GM19452 (cell line): Measurements from ENCODE around the gene ZG16.
"Not testable (repeated sequence)": the region's sequence is repeated elsewhere in the genome, so short reads cannot be mapped to it uniquely, and the experiment has no call there.

Experiments
- ATAC-seq: cut with Tn5 transposase; IDR thresholded peaks from one replicate; pipeline ENCODE4 v1.9.1; 2021; ENCODE audit not compliant: unreplicated experiment

The ZG16 gene, protein sequence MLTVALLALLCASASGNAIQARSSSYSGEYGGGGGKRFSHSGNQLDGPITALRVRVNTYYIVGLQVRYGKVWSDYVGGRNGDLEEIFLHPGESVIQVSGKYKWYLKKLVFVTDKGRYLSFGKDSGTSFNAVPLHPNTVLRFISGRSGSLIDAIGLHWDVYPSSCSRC

DNA sequence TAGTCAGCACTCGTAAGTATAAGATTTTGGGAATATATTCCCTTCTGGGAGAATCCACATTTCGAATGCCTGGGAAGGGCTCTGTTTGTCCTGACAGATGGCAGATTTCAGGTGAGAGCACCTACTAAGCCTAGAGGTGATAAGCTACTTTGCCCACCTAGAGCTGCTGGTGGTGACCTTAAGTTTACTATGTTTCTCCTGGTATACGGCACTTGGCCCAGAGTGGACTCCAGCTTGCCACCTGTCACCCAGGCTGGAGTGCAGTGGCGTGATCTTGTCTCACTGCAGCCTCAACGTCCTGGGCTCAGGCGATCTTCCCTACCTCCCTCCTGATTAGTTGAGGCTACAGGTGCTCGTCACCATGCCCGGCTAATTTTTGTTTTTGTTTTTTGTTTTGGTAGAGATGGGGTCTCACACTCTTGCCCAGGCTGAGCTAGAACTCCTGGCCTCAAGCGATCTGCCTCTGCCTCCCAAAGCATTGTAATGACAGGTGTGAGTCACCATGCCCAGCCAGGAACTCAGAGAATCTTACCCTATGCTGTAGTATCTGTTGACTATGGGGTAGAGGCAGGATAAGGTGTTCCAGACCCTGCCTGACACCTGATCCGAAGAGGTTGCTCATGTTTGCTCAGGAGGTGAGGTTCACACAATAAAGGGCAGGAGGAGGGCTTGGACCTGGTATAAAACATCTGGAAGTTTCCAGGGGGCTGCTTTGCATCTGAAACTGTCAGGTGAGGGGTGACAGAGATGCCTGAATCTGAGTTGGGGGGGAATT, at the start of gene ZG16:
ZG16 (plus strand) TSS at position 681 of the 775 bp plus-strand sequence. CDS start 1,011 bp downstream, outside the sequence.
- ATAC-seq = no peak

DNA sequence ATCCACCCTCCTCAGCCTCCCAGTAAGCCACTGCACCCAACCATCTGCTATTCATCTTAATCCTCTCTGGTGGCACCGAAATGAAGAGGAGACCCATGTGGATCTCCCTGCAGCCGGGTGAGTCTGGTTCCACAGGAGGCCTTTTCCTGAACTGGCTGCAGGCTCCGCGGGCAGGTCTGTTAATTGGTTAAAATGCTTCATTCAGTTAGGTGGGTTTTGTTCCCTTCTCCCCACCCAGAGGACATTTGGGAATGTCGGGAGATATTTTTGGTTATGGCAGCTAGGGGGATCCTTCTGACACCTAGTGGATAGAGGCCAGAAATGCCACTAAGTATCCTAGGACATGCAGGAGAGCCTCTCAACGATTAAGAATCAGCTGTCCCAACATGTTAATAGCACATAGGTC, 48.9 kb upstream of the ZG16 start:
- no peak for ATAC-seq

GRCh38 chr16:29730649-29731048, 47.4 kb upstream of the ZG16 start:
- ATAC-seq = no peak

DNA sequence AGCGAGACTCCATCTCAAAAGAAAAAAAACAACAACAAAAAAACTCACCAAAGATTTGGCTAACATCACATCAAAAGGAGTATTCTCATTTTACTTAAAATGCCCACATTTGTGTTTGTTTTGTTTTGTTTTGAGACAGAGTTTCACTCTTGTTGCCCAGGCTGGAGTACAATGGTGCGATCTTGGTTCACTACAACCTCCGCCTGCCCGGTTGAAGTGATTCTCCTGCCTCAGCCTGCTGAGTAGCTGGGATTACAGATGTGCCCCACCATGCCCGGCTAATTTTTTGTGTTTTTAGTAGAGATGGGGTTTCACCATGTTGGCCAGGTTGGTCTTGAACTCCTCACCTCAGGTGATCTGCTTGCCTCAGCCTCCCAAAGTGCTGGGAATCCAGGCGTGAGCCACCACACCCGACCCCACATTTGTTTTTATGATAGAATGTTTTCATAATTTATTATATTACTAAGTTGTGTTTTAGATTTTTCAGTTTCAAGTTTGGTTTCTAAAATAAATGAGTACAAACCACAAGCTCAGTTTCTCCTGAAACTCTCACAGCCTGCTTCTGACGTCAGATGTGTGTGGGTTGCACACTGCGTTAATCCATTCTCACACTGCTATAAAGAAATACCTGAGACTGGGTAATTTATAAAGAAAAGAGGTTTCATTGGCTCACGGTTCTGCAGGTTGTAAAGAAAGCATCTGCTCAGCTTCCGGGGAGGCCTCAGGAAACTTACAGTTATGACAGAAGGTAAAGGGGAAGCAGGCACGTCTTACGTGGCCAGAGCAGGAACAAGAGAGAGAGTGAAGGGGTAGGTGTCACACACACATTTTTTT, 46.1 kb upstream of the ZG16 start:
- ATAC-seq = peak; percentile 62

DNA sequence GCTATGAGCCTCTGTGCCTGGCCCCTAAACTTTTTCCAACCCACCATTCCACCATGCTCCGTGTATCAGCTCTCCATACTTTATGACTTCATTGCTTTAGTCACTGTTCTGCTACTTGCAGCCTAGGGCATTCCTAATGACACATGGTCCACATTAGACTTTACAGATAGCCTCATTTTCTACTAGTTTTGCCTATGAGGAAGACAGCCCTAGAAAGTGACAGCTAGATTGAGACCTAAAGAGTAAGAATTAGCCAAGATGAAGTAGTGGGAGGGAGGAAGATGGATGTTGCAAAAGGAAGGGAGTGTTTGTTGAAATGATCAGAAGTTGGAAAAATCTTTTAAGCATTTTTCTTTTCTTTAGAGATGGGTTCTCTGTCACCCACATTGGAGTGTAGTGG, 43.3 kb upstream of the ZG16 start:
- ATAC-seq = no peak

DNA sequence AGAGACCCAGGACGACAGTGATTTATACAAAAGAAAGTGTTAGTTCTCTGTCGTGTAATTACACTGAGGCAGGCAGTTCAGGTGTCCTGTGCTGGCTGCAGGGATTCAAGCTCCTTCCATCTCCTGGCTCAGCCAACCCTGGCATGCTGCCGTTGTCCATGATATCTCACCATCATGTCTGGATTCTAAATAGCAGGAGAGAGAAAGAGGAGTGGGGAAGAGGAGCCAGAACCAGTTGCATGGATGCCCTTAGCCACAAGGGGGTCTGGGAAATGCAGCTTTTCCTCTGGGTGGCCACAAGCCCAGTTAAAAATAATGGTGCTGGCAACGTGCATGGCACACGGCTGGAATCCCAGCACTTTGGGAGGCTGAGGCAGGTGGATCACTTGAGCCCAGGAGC, 41.9 kb upstream of the ZG16 start:
- no peak for ATAC-seq

- ATAC-seq = no peak
Observed at GRCh38 chr16:29736764-29737163, 41.3 kb upstream of the ZG16 start.

GRCh38 chr16:29737713-29738112, 40.3 kb upstream of the ZG16 start:
- ATAC-seq = no peak

DNA sequence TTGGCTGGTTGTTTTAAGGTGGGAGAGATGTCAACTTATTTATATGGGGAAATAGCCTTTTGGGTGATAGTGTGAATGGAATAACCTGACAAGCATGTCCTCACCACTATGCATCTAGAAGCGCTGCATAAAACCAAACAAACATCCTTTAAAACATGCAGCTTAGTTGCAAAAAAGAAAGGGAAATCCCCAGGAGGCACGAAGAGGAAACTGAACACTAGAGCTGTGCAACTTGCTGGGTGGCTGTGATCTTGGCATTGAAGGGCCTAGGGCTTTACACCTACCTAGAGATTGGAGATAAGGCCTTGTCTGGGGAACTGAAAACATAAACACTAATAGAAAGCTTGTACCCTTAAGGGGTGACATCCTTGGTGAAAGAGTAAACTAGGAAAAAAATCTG, 39.5 kb upstream of the ZG16 start:
- ATAC-seq = no peak

GRCh38 chr16:29739927-29740629, 38.0 kb upstream of the ZG16 start:
- ATAC-seq = not testable (repeated sequence)

- ATAC-seq = not testable (repeated sequence)
Observed at GRCh38 chr16:29740630-29741015, 37.4 kb upstream of the ZG16 start.

DNA sequence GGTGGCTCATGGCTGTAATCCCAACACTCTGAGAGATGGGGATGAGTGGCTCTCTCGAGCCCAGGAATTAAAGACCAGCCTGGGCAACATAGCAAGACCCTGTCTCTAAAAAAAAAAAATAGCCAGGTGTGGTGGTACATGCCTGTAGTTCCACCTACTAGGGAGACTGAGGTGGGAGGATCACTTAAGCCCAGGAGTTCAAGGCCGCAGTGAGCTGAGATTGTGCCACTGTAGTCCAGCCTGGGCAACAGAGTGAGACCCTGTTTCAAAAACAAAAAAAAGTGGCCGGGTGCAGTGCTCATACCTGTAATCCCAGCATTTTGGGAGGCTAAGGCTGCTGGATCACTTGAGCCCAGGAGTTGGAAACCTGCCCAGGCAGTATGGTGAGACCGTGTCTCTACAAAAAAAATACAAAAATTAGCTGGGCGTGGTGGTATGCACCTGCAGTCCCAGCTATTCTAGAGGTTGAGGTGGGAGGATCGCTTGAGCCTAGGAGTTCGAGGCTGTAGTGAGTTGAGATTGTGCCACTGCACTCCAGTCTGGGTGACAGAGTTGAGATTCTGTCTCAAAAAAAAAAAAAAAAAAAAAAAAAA, 35.3 kb upstream of the ZG16 start:
- no peak for ATAC-seq

DNA sequence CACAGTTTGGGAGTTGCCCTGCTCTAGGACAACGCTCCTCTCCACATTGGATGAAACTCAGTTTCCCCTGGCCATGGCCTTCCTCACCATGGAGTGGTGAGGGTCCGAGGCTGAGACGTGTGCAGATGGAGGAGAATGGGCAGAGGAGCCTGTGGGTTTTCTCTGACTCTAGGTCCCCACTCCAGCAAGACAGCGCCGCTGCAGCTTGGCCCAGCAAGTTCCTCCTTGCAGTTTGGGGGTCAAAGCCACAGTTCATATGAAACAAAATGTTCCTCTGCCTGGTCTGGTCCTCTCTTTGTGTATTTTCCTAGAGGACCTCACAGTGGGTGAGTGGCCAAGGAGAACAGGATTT, 34.6 kb upstream of the ZG16 start:
- no peak for ATAC-seq

DNA sequence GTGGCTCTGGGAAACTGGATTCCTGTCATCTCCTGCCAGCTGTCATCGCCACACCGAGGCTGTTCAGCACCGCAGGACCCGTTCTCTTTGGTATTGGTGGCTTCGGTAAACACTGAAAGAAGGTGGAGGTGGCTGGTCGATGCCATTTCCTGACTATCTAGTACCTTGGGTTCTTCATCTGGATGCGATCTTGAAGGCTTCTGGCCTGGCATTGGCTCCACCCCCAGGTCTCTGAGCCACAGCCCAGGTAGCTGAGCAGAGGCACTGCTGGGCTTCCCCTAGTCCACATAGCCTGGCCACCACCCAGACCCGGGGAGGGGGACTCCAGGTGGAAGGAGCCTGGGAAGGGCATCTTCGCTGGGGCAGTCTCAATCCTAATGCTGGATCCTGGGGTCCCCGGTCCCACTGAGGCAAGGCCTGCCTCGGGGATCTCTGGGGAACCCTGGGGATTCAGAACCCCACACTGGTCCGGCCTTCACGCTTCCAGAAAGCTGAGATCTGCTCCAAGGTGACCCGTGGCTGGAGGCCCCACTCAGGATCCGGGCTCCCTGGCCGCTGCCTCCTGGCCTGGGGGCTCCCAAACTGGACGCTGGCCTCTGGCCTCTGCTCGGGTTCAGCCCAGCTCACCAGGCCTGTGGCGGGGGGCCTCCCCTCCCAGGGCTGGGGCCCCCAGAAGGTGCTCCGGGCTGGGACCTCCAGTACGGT, 34.1 kb upstream of the ZG16 start:
- no peak for ATAC-seq

DNA sequence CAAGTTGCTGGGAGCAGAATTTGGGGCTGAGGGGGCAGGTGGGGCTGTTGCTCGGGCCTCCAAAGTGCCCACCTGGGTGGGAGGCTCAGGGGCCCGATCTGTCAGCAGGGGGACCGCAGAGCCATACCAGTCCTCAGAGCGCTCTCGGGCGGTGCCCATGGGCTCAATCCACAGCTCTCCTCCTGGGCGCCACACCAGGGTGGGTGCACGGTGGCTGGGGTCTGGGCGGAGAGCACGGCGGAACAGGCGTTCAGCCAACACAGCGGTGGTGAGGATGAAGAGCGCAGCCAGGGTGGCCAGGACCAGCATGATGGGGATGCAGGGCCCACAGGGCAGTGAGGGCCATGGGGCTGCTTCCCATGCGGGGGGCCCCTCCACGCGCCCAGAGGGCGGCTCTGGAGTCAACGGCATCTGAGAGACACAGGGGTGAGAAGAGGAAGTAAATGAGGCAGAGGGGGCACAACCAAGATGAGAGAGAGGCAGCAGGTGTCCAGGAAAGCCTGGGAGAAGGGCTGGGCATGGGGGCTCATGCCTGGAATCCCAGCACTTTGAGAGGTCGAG, 33.4 kb upstream of the ZG16 start:
- ATAC-seq = no peak

GRCh38 chr16:29745121-29745852, 32.8 kb upstream of the ZG16 start:
- peak; percentile 43 for ATAC-seq

GRCh38 chr16:29745853-29746345, 32.2 kb upstream of the ZG16 start, which contains the start of gene C16orf54:
TSS of gene C16orf54 (minus strand) at chr16:29745990. CDS start at chr16:29744951, 1,039 bp downstream.
- ATAC-seq = peak; percentile 85

DNA sequence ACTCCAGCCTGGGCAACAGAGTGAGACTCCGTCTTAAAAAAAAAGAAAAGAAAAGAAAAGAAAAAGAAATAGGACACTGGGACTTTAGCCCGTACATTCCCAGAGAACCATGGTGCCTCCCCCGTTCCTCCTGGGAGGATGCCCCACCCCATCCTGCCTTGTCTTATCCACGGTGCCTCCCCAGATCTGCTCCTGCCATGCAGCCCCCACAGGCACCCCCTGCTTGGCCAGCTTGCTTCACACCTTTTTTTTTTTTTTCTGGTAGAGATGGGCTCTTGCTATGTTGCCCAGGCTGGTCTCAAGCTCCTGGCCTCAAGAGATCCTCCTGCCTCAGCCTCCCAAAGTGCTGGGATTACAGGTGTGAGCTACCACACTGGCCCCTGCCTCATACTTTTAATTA, 31.5 kb upstream of the ZG16 start:
- ATAC-seq = not testable (repeated sequence)
